Activated CD4-positive, alpha-beta T cell treated with anti-CD3 and anti-CD28 coated beads, Interleukin-2, Interleukin-4, amounts not matched to agents 100 ng/mL and 50 ng/mL, durations not matched to agents 16 hours and 8 hours (primary cell): ENCODE data around the gene ABTB2.

ENCODE experiments used
- DNase-seq: peaks from one replicate; pipeline ENCODE4 v3.0.0-alpha.2; 2020; ENCODE audit warnings: low spot score

Gene ABTB2

GRCh38 chr11:34314936-34315335, 42.9 kb downstream of the ABTB2 start:
- DNase-seq, result no peak

GRCh38 chr11:34314176-34314575, 43.6 kb downstream of the ABTB2 start:
- DNase-seq, result no peak

DNA sequence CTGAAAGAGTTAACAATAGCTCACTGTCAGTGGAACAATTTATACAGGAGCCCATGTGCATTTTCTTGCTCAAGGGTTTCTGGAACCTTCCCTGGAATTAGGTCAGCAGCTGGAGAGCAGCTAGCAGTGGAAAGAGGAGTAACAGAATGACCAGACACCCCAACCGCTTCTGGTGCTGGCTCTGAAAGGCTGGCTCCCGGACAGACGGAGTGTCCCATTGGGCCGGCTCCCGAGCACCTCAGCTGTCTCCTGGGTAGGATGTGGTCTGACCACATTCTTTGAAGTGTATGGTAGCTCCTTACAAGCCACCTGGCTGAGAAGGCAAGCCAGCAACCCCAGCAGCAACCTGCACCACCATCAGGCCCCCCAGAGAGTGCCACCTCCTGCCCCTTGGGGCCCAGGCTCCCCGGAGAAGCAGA, 44.7 kb downstream of the ABTB2 start:
- DNase-seq, result no peak

- no peak for DNase-seq
Observed at GRCh38 chr11:34311126-34311525, 46.7 kb downstream of the ABTB2 start.

- no peak for DNase-seq
Observed at GRCh38 chr11:34309965-34310364, 47.8 kb downstream of the ABTB2 start.

GRCh38 chr11:34308913-34309585, 48.8 kb downstream of the ABTB2 start:
- no peak for DNase-seq

GRCh38 chr11:34308049-34308912, 49.5 kb downstream of the ABTB2 start:
- no peak for DNase-seq

DNA sequence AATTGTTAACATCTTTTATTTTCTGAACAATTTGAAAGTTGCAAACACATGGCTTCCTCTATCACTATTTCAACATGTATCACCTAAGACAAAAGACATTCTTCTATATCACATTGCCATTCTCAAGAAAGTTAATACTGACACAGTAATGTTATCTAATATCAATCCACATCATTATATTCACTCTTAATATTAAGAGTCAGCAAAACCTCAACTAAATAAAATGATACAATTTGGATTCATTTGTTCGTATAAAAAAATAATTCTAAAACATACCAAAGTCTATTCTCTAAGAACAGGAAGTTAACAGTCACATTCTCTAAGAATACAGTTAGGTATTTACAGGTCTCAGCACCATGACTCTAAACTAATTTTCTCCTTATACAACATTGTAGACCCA, 52.0 kb downstream of the ABTB2 start:
- DNase-seq, result no peak

DNA sequence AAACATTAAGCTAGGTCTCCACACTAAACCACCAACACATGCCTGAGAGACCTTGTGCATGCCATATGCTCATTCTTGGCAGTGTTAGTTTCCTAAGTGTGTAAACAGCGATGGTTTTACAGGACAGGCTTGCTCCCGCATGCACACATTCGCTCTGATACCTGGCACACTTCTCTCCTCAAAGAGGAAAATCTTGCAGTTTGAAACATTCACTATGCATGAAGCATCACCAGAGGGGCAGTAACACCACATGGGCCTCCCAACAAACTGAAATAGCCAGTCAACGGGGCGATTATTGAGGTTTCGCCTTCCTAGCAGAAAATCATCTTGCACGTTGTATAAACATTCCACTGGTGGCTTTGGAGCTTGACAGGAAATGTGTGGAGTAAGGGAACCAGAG, 52.6 kb downstream of the ABTB2 start:
- no peak for DNase-seq

DNA sequence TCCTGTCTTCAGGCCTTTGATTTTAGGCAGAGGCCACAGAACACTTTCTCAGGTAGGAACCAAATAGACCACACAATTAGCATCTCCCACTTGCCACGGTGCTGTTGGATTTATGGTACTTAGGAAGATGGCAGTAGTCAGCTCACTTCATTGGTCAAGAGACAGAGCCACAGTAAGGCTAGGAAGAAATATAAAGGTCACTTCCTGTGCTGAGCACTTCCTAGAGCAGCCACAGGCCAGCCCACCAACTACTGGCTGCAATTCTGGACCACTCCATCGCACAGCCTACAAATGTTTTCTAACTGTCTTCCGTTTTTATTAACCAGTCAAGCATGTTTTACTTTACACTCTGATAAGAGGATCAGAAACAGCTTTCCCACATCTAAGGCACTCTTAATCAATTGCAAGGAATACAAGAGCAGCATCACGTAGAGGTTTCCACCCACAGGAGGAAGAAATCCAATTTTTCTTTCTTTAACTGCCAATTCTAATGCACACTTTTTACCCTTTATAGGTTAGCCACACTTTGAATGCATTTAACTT, 54.7 kb downstream of the ABTB2 start:
- no peak for DNase-seq

- no peak for DNase-seq
Observed at GRCh38 chr11:34302046-34302921, 55.5 kb downstream of the ABTB2 start.

GRCh38 chr11:34300926-34301295, 56.9 kb downstream of the ABTB2 start:
- no peak for DNase-seq

GRCh38 chr11:34300026-34300925, 57.5 kb downstream of the ABTB2 start:
- no peak for DNase-seq

DNA sequence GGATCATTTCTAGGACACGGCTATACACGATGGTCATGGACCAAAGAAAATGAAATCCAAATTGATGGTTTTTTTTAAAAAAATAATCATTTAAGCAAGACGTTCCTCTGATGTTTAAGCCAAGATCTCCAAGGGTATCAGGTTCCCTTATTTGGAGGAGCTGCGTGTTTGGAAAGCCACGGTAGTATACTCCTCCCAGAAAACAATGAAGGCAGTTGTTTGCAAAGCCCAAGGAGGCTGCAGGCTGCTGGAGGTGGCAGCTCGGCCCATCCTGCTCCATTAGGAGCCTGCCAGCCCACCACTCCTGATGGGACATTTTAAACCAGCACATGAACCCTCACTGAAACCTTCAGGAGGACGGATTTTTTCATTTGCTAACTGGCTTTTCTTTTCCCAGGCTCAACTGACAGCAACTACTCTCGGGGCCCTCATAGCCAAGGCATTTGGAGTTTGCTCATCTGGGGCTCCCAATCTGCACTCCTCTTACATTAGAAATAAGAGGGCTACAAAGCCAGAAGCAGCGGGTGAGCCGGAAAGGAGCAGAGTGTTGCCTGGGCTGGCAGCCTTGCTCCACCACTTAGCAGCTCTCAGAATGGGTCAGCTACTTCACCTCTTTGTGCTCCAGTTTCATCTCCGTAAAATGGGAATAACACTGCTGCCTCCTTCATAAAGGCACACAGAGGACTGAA, 58.4 kb downstream of the ABTB2 start:
- DNase-seq, result no peak

DNA sequence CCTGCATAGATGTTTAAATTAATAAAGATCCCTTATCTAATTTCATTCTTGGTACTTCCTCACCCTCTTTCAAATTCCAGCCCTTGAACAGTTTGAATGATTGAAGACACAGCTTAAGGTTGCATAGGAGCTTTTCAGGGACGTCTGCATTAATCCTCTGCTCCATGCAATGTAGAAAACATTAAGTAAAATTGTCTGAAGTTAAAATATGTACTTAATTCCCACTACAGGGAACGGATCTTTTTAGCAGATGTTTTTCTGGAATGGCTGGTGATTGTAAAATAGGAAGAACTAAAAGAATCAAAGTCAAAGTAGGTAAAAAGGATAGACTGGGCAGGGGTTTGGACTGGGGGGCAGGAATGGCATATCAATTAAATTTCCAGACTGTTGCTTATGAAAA, 58.9 kb downstream of the ABTB2 start:
- DNase-seq, result no peak

GRCh38 chr11:34296412-34296811, 61.4 kb downstream of the ABTB2 start:
- no peak for DNase-seq

GRCh38 chr11:34292546-34292945, 65.3 kb downstream of the ABTB2 start:
- no peak for DNase-seq

DNA sequence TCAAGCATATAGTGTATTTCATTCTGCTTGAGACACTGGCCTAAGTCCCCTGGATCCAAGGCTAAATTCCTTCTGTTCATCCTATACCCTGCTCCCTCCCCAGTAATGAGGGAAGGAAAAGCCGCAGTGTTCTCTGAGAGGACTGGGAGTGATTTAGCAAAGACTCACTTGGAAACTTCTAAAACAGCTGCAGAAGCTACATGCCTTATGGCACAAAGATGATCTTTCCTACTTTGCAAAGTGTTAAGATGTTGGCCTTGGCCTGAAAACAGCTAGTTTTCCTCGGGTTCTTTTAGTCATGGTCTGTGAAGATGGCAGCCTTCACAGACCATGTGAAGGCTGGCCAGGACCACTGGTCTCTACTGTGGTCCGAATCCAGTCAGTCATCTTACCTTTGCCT, 65.7 kb downstream of the ABTB2 start:
- no peak for DNase-seq

- no peak for DNase-seq
Observed at GRCh38 chr11:34290926-34291325, 66.9 kb downstream of the ABTB2 start.

- no peak for DNase-seq
Observed at GRCh38 chr11:34288492-34288891, 69.3 kb downstream of the ABTB2 start.
